ENCODE data around the gene NDUFB8.

Gene NDUFB8

GRCh38 chr10:100535715-100536353, 6.2 kb upstream of the NDUFB8 start, which contains the start of gene HIF1AN:
TSS of gene HIF1AN (plus strand) at chr10:100535943. CDS start at chr10:100535959, 16 bp downstream.
- TF ChIP-seq CTCF (IDR thresholded peaks at IDR 0.05; ENCODE audit: insufficient read depth, missing control alignments) = peak; percentile 93
- FAIRE-seq = no peak
- peak; percentile 84 for DNase-seq (ENCODE audit: insufficient read length, low spot score)

- FAIRE-seq = no peak
- TF ChIP-seq CTCF (IDR thresholded peaks at IDR 0.05; ENCODE audit: insufficient read depth, missing control alignments) = no peak
- no peak for DNase-seq (ENCODE audit: insufficient read length, low spot score)
Observed at GRCh38 chr10:100535338-100535714, 5.7 kb upstream of the NDUFB8 start.

GRCh38 chr10:100534726-100535125, 5.1 kb upstream of the NDUFB8 start:
- DNase-seq (ENCODE audit: insufficient read length, low spot score) (no peak), FAIRE-seq (no peak)
- no peak for TF ChIP-seq CTCF (IDR thresholded peaks at IDR 0.05; ENCODE audit: insufficient read depth, missing control alignments)

GRCh38 chr10:100531761-100532160, 2.1 kb upstream of the NDUFB8 start:
- TF ChIP-seq CTCF (IDR thresholded peaks at IDR 0.05; ENCODE audit: insufficient read depth, missing control alignments) = no peak
- DNase-seq (ENCODE audit: insufficient read length, low spot score) = no peak
- FAIRE-seq = no peak

- no peak for TF ChIP-seq CTCF (IDR thresholded peaks at IDR 0.05; ENCODE audit: insufficient read depth, missing control alignments)
- no peak for FAIRE-seq
- no peak for DNase-seq (ENCODE audit: insufficient read length, low spot score)
Observed at GRCh38 chr10:100528921-100529474, 673 bp downstream of the NDUFB8 start.

GRCh38 chr10:100528123-100528886, 1.4 kb downstream of the NDUFB8 start:
- DNase-seq (ENCODE audit: insufficient read length, low spot score) (no peak), FAIRE-seq (no peak)
- no peak for TF ChIP-seq CTCF (IDR thresholded peaks at IDR 0.05; ENCODE audit: insufficient read depth, missing control alignments)

- FAIRE-seq (no peak), DNase-seq (ENCODE audit: insufficient read length, low spot score) (no peak)
- TF ChIP-seq CTCF (IDR thresholded peaks at IDR 0.05; ENCODE audit: insufficient read depth, missing control alignments) = no peak
Observed at GRCh38 chr10:100524638-100525037, 5.0 kb downstream of the NDUFB8 start.
